ENCODE results near the gene PNPO.

The PNPO gene

GRCh38 chr17:47990962-47991731, 49.8 kb downstream of the PNPO start:
- ChIA-PET CTCF (interaction anchor here (1.5 to 2.7 kb wide), 4 partner anchors 13 to 45 kb away, joined by 5 to 14 read pairs (median 10); no protein-coding TSS in a partner anchor), POLR2A (no interaction called here)
- no peak for DNase-seq (ENCODE audit: extremely low spot score)
- TF ChIP-seq CTCF (IDR thresholded peaks at IDR 0.05; ENCODE audit: control extremely low read depth, extremely low read depth, low read depth, missing control alignments): no peak

GRCh38 chr17:47992216-47992615, 50.8 kb downstream of the PNPO start:
- POLR2A ChIA-PET: no interaction called here
- CTCF ChIA-PET: interaction anchor here (4.4 to 14.8 kb wide), 2 partner anchors 13 to 22 kb away, joined by 27 to 143 read pairs; no protein-coding TSS in a partner anchor
- no peak for DNase-seq (ENCODE audit: extremely low spot score)
- no peak for TF ChIP-seq CTCF (IDR thresholded peaks at IDR 0.05; ENCODE audit: control extremely low read depth, extremely low read depth, low read depth, missing control alignments)

- ChIA-PET POLR2A (no interaction called here), CTCF (interaction anchor here (1.1 to 14.8 kb wide), 7 partner anchors 14 to 46 kb away, joined by 3 to 143 read pairs (median 7); partner anchors contain the start of gene CDK5RAP3)
- no peak for DNase-seq (ENCODE audit: extremely low spot score)
- TF ChIP-seq CTCF (IDR thresholded peaks at IDR 0.05; ENCODE audit: control extremely low read depth, extremely low read depth, low read depth, missing control alignments): no peak
These were observed 51.7 kb downstream of the PNPO start for GRCh38 chr17:47993031-47993564.

GRCh38 chr17:47993964-47994363, 52.6 kb downstream of the PNPO start:
- ChIA-PET CTCF (interaction anchor here (1.1 to 14.8 kb wide), 7 partner anchors 13 to 47 kb away, joined by 3 to 143 read pairs (median 7); partner anchors contain the start of gene CDK5RAP3), POLR2A (no interaction called here)
- DNase-seq (ENCODE audit: extremely low spot score): no peak
- TF ChIP-seq CTCF (IDR thresholded peaks at IDR 0.05; ENCODE audit: control extremely low read depth, extremely low read depth, low read depth, missing control alignments): no peak

- CTCF ChIA-PET: interaction anchor here (1.4 to 14.8 kb wide), 5 partner anchors 10 to 48 kb away, joined by 3 to 143 read pairs (median 7); no protein-coding TSS in a partner anchor
- no peak for DNase-seq (ENCODE audit: extremely low spot score)
- POLR2A ChIA-PET: no interaction called here
- TF ChIP-seq CTCF (IDR thresholded peaks at IDR 0.05; ENCODE audit: control extremely low read depth, extremely low read depth, low read depth, missing control alignments): no peak
These were observed 53.4 kb downstream of the PNPO start for GRCh38 chr17:47994724-47995123.

GRCh38 chr17:47995241-47995935, 54.0 kb downstream of the PNPO start:
- TF ChIP-seq CTCF (IDR thresholded peaks at IDR 0.05; ENCODE audit: control extremely low read depth, extremely low read depth, low read depth, missing control alignments): no peak
- no peak for DNase-seq (ENCODE audit: extremely low spot score)
- ChIA-PET POLR2A (interaction anchor here (1.1 kb wide), 1 partner anchor 17 kb away, joined by 7 read pairs; no protein-coding TSS in a partner anchor), CTCF (interaction anchor here (0.9 to 14.8 kb wide), 6 partner anchors 11 to 48 kb away, joined by 3 to 143 read pairs (median 5); no protein-coding TSS in a partner anchor)
